ENCODE measurements around the gene GPR107.

GPR107 gene

DNA sequence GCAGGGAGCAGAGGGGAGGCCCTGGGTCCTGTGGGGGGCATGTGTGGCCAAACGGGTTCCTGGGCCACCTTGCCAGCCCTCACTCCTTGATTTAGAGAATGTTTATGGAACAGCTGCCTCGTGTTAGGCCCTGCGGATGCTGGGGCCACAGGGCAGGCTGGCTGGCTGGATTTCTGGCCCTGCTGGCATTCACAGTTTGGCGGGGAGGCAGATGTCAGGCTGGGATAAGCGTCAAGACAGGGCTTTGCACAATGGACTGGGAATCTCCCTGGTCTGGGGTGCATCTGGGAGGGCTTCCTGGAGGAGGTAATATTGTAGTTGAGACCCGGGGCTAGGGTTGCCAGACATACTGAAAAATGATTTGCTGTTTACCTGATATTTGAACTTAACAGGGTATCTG is 132.3 kb downstream of the GPR107 start:
- TF ChIP-seq CTCF (conservative IDR thresholded peaks at IDR 0.05; ENCODE audit: low read depth, low read length), result no peak
- no peaks in the 10 kb centered on the region for H3K27me3 ChIP-seq (ENCODE audit: insufficient read depth, low read depth)
- no peak overlapping the region for H3K27ac ChIP-seq
- no peak overlapping the region for H3K4me3 ChIP-seq (IDR thresholded peaks at IDR 0.05; ENCODE audit: insufficient read depth, low read depth, low read length)
- no peaks in the 10 kb centered on the region for H3K4me1 ChIP-seq (ENCODE audit: low read depth, poor library complexity, severe bottlenecking)
- no peak overlapping the region for H2AFZ ChIP-seq (ENCODE audit: low read depth)
- no peaks in the 10 kb centered on the region for H3K79me2 ChIP-seq (ENCODE audit: insufficient read depth, low read depth)
- no peaks in the 10 kb centered on the region for H3K36me3 ChIP-seq (ENCODE audit: insufficient read depth)
- H4K20me1 ChIP-seq (ENCODE audit: insufficient read depth), result no peaks in the 10 kb centered on the region
- no peak overlapping the region for H3K9ac ChIP-seq
- no peak overlapping the region for H3K4me2 ChIP-seq

DNA sequence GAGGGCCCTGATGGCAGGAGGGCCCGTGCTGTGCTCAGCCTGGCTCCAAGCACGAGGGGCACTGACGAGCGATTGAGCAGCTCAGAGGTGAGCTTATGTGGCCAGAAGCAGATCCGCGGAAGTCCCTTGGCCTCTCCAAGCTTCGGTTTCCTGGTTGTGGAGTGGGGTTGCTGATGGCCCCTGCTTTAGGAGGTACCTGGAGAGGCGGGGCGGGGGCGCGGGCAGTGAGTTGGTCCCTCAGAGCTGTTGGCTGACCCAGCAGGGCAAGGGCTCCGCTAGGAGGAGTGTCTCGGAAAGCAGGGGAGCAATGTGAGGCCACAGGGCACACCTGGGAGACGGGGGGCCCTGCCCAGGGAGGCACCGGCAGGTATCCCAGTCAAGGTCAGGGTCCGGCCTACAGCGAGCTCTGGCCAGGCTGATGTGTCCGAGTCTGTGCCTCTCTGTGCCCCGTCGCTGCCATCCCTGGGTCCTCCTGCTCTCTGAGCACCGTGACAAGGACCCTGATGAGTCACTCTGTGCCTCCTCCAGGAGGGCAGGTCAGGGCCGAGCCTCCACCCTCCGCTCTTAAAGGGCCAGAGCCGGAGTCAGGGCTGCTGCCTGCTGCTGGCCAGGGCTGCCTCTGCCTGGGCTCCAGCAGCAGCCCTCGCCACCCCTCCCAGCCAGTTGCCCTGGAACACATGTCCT is 133.3 kb downstream of the GPR107 start:
- no peaks in the 10 kb centered on the region for H3K27me3 ChIP-seq (ENCODE audit: insufficient read depth, low read depth)
- no peaks in the 10 kb centered on the region for H3K36me3 ChIP-seq (ENCODE audit: insufficient read depth)
- TF ChIP-seq CTCF (conservative IDR thresholded peaks at IDR 0.05; ENCODE audit: low read depth, low read length), result no peak
- H3K79me2 ChIP-seq (ENCODE audit: insufficient read depth, low read depth), result no peaks in the 10 kb centered on the region
- no peak overlapping the region for H3K4me3 ChIP-seq (IDR thresholded peaks at IDR 0.05; ENCODE audit: insufficient read depth, low read depth, low read length)
- no peak overlapping the region for H3K4me2 ChIP-seq
- H3K9ac ChIP-seq, result no peak overlapping the region
- H3K27ac ChIP-seq, result no peak overlapping the region
- H2AFZ ChIP-seq (ENCODE audit: low read depth), result no peak overlapping the region
- no peaks in the 10 kb centered on the region for H4K20me1 ChIP-seq (ENCODE audit: insufficient read depth)
- no peaks in the 10 kb centered on the region for H3K4me1 ChIP-seq (ENCODE audit: low read depth, poor library complexity, severe bottlenecking)

DNA sequence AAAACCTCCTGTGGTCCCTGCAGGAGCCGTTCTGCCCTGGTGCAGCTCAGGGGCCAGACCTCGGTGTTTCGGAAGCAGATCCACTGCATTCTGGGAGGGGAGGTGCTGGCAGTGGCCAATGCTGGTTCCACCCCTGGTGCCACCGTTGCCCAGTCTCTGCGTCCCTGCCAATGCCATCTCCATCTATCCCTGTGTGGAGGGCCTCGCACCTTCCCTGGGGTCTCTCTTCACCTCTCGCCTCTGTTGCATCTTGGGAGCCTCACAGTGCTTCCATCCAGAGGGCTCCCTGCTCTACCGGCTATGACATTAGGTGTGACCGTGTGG is 133.8 kb downstream of the GPR107 start:
- no peak for TF ChIP-seq CTCF (conservative IDR thresholded peaks at IDR 0.05; ENCODE audit: low read depth, low read length)
- no peaks in the 10 kb centered on the region for H3K36me3 ChIP-seq (ENCODE audit: insufficient read depth)
- no peaks in the 10 kb centered on the region for H3K27me3 ChIP-seq (ENCODE audit: insufficient read depth, low read depth)
- H4K20me1 ChIP-seq (ENCODE audit: insufficient read depth), result no peaks in the 10 kb centered on the region
- H3K79me2 ChIP-seq (ENCODE audit: insufficient read depth, low read depth), result no peaks in the 10 kb centered on the region
- H3K4me3 ChIP-seq (IDR thresholded peaks at IDR 0.05; ENCODE audit: insufficient read depth, low read depth, low read length), result no peak overlapping the region
- no peak overlapping the region for H3K4me2 ChIP-seq
- no peak overlapping the region for H3K27ac ChIP-seq
- no peak overlapping the region for H3K9ac ChIP-seq
- no peaks in the 10 kb centered on the region for H3K4me1 ChIP-seq (ENCODE audit: low read depth, poor library complexity, severe bottlenecking)
- H2AFZ ChIP-seq (ENCODE audit: low read depth), result no peak overlapping the region

DNA sequence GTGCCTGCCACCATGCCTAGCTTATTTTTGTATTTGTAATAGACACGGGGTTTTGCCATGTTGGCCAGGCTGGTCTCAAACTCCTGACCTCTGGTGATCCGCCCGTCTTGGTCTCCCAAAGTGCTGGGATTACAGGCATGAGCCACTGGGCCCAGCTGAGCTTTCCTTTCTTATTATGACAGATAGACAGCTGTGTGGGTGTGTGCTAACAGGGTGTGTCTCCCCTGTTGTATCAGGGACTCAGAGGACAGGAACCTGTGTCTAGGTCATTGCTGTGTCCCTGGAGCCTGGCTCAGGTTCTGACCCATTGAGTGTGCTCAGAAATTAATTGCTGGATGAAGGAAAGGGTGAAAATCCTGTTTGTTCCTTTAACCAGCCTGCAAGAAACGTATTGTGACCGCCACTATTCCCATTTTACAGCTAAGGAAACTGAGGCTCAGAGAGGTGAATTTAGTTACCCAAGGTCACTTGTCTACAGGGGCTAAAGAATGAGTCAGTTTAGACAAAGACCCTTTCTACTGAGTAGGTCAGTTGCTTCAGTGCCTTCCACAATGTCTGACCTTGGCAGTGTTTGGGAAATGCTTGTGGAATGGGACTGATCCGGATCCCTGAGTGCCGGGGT is 135.3 kb downstream of the GPR107 start:
- no peaks in the 10 kb centered on the region for H3K4me1 ChIP-seq (ENCODE audit: low read depth, poor library complexity, severe bottlenecking)

More for the DNA sequence above, 135.3 kb downstream of the GPR107 start:
- Histone ChIP-seq H3K36me3 (ENCODE audit: insufficient read depth) (no peaks in the 10 kb centered on the region), H3K27ac (no peak overlapping the region), H3K27me3 (ENCODE audit: insufficient read depth, low read depth) (no peaks in the 10 kb centered on the region), H2AFZ (ENCODE audit: low read depth) (no peak overlapping the region), H3K9ac (no peak overlapping the region), H3K79me2 (ENCODE audit: insufficient read depth, low read depth) (no peaks in the 10 kb centered on the region), H3K4me3 (IDR thresholded peaks at IDR 0.05; ENCODE audit: insufficient read depth, low read depth, low read length) (no peak overlapping the region), H4K20me1 (ENCODE audit: insufficient read depth) (no peaks in the 10 kb centered on the region), H3K4me2 (no peak overlapping the region)
- TF ChIP-seq CTCF (conservative IDR thresholded peaks at IDR 0.05; ENCODE audit: low read depth, low read length), result no peak

Data from KMS-11 (cell line).